HG02678 (cell line): ENCODE measurements around the gene GPR155.
A peak's percentile ranks its signal among the peaks of the same experiment; 100 is the strongest.
"Not testable (repeated sequence)": the region's sequence is repeated elsewhere in the genome, so short reads cannot be mapped to it uniquely, and the experiment has no call there.

ENCODE experiments used
- ATAC-seq: cut with Tn5 transposase; IDR thresholded peaks from one replicate; pipeline ENCODE4 v1.9.1; 2021; ENCODE audit warnings: mild to moderate bottlenecking, moderate library complexity; ENCODE audit not compliant: unreplicated experiment

Gene GPR155

GRCh38 chr2:174439950-174440349, 46.9 kb downstream of the GPR155 start:
- ATAC-seq: no peak

- no peak for ATAC-seq
Measured at GRCh38 chr2:174439323-174439722, 47.5 kb downstream of the GPR155 start.

- ATAC-seq: no peak
Measured at GRCh38 chr2:174438146-174438886, 48.5 kb downstream of the GPR155 start.

GRCh38 chr2:174436351-174436750, 50.5 kb downstream of the GPR155 start:
- ATAC-seq: no peak

- no peak for ATAC-seq
Measured at GRCh38 chr2:174431902-174432301, 54.9 kb downstream of the GPR155 start.

- no peak for ATAC-seq
Measured at GRCh38 chr2:174430066-174430465, 56.8 kb downstream of the GPR155 start.

- ATAC-seq: no peak
Measured at GRCh38 chr2:174428214-174428613, 58.6 kb downstream of the GPR155 start.

- ATAC-seq: no peak
Measured at GRCh38 chr2:174412256-174412655, 74.6 kb downstream of the GPR155 start.

- not testable (repeated sequence) for ATAC-seq
Measured at GRCh38 chr2:174410039-174410438, 76.8 kb downstream of the GPR155 start.

GRCh38 chr2:174403628-174404027, 83.2 kb downstream of the GPR155 start:
- ATAC-seq: no peak

GRCh38 chr2:174400853-174401252, 86.0 kb downstream of the GPR155 start:
- no peak for ATAC-seq

- ATAC-seq: no peak
Measured at GRCh38 chr2:174399171-174399570, 87.7 kb downstream of the GPR155 start.

GRCh38 chr2:174397773-174398172, 89.1 kb downstream of the GPR155 start:
- ATAC-seq: no peak

- ATAC-seq: peak; percentile 22
Measured at GRCh38 chr2:174395969-174396630, 90.7 kb downstream of the GPR155 start.

- peak; percentile 97 for ATAC-seq
Measured at GRCh38 chr2:174395284-174395968, 91.4 kb downstream of the GPR155 start, which contains the start of gene SCRN3. SCRN3 (plus strand) TSS chr2:174395730; CDS start chr2:174398284, 2,554 bp downstream.

- ATAC-seq: no peak
Measured at GRCh38 chr2:174392706-174393105, 94.1 kb downstream of the GPR155 start.

- ATAC-seq: not testable (repeated sequence)
Measured at GRCh38 chr2:174390303-174390702, 96.5 kb downstream of the GPR155 start.

- ATAC-seq: no peak
Measured at GRCh38 chr2:174389542-174389941, 97.3 kb downstream of the GPR155 start.

- ATAC-seq: not testable (repeated sequence)
Measured at GRCh38 chr2:174388706-174389105, 98.1 kb downstream of the GPR155 start.

GRCh38 chr2:174385201-174385600, 101.6 kb downstream of the GPR155 start:
- ATAC-seq: no peak

GRCh38 chr2:174383796-174384195, 103.0 kb downstream of the GPR155 start:
- ATAC-seq: no peak
